A172 (cell line): ENCODE results near the gene HGS. TPM values are rescaled to one million over a fixed set of nuclear protein-coding genes. Genes with fewer than 3 reads are reported as not detected.
A peak's percentile ranks its signal among the peaks of the same experiment; 100 is the strongest.

Experiments
- DNase-seq: peaks from one replicate; pipeline ENCODE4 v3.0.0-alpha.2; 2015; ENCODE audit warnings: low spot score
- total RNA-seq: library from RNA; depleted of rRNA; stranded (reverse); fragments of >200 nt; shearing (Covaris generic); gene quantifications from 2 replicates; pipeline ENCODE4 v1.2.3, GENCODE V29; 2014; rRNA removed

HGS gene
- total RNA-seq, result 144 and 199 TPM in 2 replicates

DNA sequence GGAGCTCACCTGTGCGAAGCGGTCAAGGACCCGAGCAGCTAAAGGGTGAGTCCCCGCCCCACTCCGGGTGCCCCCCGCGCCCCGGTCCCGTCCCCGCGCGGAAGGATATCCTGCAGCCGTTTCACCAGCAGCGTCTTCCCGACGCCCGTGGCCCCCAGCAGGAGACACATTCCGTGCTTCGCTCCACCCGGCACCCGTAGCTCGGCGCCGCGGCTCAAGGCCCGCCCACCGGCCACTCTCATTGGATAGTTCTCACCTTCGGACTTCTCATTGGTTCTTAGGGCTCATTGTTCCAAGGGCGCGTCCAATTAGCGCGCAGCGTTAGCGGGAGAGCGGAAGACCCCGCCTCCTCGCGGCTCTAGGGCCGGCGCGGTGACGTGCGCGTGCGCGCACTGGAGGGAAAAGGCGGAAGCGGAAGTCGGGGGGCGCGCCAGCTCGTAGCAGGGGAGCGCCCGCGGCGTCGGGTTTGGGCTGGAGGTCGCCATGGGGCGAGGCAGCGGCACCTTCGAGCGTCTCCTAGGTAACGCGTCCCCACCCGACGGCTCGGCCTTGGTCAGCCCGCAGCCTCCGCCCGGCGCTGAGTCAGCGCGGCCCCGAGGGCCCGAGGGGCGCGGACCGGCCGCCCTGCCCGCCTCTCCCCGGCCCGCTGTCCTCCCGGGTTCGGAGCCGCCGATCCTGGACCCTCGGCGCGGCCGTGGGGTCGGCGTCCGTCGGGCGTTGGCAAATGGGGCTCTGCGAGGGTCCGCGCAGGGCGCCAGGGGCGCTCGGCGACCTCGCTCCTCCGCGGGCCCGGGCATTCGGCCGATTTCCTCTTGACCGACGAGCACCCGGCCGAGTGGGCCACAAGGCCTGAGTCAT, at the start of gene HGS, which contains the start of gene ARL16:
HGS (plus strand) TSS at position 428 of the 858 bp plus-strand sequence; CDS start at position 484, 56 bp downstream.
ARL16 (minus strand) TSS at position 214 of the 858 bp plus-strand sequence; CDS start at position 170, 44 bp downstream.
- DNase-seq, result peak; percentile 97

DNA sequence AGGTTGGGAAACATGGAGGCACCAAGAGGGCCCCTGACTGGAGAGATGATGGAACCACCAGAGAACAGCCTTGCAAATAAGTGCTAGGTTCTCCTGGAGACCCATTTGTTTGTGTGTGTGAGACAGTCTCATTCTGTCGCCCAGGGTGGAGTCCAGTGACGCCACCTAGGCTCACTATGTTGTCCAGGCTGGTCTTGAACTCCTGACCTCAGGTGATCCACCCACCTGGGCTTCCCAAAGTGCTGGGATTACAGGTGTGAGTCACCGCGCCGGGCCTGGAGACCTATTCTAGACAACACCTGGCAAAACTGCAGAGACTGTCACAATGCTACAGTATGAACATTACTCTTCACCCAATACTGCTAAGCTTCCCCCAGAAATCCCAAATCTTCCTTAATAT, 48.4 kb upstream of the HGS start:
- DNase-seq, result no peak

GRCh38 chr17:81635973-81636504, 47.8 kb upstream of the HGS start:
- DNase-seq, result no peak

GRCh38 chr17:81636505-81637288, 47.1 kb upstream of the HGS start, which contains the start of the genes NPLOC4 and TSPAN10:
NPLOC4 (minus strand) TSS chr17:81637112; CDS start chr17:81636930, 182 bp downstream.
TSPAN10 (plus strand) TSS chr17:81637196; CDS start chr17:81642413, 5,217 bp downstream.
- peak; percentile 68 for DNase-seq

GRCh38 chr17:81638683-81639082, 45.1 kb upstream of the HGS start:
- no peak for DNase-seq

DNA sequence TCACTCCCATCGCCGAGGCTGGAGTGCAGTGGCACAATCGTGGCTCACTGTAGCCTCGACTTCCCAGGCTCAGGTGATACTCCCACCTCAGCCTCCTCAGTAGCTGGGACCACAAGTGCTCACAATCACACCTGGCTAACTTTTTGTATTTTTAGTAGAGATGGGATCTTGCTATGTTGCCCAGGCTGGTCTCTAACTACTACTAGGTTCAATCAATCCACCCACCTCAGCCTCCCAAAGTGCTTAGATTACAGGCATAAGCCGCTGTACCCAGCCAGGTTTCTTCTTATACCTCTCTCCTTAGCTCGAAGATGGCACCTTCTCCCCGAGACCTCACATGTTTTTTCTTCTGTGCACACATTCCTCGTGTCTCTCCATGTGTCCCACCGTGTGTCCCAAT, 43.8 kb upstream of the HGS start:
- DNase-seq, result no peak

GRCh38 chr17:81641825-81642489, 41.9 kb upstream of the HGS start:
- peak; percentile 84 for DNase-seq

- DNase-seq, result no peak
Measured at GRCh38 chr17:81644496-81644895, 39.3 kb upstream of the HGS start.

DNA sequence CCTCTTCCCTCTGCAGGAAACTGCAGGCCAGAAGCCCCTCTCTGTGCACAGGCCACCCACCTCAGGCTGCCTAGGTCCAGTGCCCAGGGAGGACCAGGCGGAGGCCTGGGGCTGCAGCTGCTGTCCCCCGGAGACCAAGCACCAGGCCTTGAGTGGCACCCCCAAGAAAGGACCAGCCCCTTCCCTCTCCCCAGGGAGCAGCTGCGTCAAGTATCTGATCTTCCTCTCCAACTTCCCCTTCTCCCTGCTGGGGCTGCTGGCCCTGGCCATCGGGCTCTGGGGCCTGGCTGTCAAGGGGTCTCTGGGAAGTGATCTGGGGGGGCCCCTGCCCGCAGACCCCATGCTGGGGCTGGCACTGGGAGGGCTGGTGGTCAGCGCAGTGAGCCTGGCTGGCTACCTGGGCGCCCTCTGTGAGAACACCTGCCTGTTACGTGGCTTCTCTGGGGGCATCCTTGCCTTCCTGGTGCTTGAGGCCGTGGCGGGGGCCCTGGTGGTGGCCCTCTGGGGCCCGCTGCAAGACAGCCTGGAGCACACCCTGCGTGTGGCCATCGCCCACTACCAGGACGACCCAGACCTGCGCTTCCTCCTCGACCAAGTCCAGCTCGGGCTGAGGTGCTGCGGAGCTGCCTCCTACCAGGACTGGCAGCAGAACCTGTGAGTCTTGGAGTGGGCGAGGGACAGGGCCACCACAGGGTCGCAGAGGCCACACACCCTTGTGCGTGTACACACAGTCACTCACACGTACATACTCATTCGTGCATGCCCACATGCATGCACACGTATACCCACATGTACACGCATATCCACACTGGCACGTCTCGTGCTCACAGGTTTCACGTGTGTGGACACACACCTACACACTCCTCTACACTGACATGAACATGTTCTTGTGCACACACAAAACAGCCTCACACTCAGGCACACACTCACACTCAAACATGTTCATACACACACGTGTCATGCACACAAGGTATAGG, 38.5 kb upstream of the HGS start:
- no peak for DNase-seq

DNA sequence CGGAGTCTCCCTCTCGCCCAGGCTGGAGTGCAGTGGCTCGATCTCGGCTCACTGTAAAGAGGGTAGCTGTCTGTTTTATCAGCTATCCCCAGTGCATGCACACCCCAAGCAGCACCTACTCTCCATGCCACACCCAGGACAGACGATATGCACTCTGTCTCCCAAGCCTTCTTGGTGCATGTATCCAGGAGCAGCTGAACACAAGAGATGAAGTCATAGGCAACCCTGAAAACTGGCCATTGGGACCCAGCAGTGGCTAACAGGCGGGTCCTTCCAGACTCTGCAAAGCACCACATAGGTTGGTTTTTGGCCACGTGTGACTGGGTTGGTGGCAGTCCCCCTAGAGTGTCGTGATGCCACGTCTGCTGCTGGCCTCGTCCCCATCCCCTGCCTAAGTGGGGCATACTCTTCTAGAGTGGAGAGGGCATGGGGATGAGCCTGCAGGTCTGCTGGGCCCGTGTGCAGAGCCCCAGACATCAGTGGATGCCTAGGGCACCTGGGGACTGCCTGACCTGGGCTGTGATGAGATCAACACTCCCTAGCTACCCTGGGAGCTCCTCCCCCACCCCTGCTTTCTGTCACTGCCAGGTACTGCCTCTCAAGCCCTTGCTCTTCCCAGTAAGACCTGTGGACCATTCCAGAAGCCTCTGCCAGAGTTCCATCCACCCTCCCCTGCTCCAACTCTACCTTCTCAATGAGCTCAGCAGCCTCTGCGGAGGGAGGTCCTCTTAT, 36.8 kb upstream of the HGS start:
- DNase-seq, result no peak

DNA sequence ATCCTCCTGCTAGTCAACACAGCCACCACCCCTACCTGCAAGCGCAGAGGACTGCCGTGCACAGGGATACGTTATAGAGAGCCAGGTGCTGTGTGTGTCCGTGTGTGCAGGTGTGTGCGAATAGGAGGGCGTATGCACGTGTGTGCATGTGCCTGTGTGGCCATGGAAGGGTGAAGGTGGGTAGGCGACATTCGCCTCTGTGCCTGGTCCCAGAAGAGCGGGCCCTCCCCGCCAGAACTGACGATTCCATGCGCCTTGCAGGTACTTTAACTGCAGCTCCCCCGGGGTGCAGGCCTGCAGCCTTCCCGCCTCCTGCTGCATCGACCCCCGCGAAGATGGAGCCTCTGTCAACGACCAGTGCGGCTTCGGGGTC, 36.2 kb upstream of the HGS start:
- DNase-seq, result no peak

DNA sequence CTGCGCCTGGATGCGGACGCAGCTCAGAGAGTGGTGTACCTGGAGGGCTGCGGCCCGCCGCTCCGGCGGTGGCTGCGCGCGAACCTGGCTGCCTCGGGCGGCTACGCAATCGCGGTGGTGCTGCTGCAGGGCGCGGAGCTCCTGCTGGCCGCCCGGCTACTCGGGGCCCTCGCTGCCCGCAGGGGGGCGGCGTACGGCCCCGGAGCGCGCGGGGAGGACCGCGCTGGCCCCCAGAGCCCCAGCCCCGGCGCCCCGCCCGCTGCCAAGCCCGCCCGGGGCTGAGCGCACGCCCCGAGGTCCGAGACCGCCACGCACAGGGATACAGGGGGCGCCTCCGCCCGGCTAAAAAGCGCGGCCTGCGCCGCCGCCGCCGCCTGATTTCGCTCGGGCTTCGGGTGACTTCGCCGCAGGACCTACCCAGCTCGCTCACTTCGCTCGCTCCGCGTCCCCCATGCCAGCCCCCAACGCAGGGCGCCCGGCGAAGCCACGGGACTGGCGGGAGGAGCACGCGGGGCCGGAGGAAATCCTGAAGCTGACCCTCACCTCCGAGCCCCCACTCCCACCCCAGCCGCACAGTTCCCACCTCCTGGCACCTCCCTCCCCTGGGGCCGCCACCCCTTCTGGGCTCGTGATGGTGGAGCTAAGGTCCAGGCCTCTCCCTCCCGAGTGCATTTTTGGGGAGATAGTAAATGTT, 35.7 kb upstream of the HGS start:
- no peak for DNase-seq

GRCh38 chr17:81648707-81649085, 35.1 kb upstream of the HGS start:
- DNase-seq, result no peak

DNA sequence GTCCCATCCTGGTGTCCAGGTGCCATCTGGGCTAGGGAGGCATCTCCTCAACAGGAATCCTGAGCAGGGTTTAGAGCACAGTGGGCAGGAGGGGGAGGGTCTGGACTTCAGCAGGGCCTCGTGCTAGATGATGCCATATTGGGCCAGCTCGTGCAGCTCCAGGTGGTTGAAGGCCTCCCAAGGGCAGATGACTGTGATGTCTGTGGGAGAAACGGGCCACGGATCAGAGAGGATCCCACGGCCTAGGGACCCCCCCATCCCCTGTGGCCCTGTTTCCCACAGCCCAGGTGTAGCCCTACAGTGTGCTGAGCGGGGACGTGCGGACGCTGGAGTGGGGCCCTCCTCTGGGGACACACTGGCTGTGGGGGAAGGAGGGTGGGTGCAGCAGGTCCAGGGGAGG, 32.9 kb upstream of the HGS start:
- DNase-seq, result no peak

DNA sequence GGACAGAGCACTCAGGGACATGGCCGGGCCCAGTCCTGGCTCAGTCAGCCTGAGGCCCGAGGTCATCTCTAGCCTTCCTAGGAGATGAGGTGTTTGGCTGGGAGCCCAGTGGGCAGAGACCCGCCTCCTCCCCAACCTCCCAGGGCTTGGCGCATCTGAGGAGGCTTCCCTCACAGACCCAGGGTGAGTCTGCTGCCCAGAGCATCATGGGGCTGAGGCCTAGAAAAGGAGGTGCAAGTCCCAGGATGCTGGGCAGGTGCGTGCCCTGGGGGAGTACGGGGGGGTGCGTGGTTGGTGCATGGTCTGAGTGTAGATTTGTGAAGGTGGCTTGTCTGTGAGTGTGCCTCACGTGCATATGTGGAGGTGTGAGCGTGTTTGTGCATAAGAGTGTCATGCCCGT, 32.1 kb upstream of the HGS start:
- DNase-seq, result peak; percentile 88

- DNase-seq, result no peak
Measured at GRCh38 chr17:81652906-81653771, 30.7 kb upstream of the HGS start.

- DNase-seq, result no peak
Measured at GRCh38 chr17:81655378-81656117, 28.3 kb upstream of the HGS start.
